DMS153 (cell line): Measurements from ENCODE around the gene SCN4B.
A peak's percentile ranks its signal among the peaks of the same experiment; 100 is the strongest.

ENCODE experiments used
- DNase-seq: peaks from one replicate; lab custom pipeline; 2025; lab: John Stamatoyannopoulos, UW

The SCN4B gene

DNA sequence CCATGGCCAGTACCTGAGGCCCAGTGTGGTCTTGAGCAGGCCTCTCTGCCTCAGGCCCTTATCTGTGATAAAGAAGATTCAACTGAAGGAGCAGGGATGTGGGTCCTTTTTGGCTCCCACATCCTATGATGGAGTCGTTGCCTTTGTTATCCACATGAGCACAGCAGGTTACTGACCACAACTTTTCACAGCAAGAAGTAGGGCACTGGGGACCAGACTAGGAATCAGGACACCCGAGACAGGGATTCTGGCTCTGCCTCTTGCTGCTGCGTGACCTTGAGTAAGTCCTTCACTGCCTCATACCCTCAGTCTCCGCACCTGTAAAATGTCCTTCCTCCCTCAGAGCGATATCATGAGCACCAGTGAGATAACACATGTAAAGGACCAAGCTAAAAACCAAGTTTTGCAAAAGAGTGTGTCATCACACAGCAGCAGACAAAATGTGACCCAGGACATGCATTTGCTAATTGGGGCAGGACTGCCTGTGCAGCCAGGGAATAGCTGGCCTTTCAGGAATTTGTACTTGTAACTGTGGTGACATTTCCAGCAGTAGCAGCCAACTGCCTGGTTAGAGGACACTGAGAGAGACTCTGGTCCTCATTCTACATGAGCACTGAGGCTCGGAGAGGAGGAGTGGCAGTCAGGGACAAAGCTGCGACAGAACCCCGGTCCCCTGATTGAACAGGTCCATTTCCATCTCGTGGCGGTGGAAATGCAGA lies 52.6 kb downstream of the SCN4B start:
- DNase-seq: no peak

GRCh38 chr11:118098996-118099837 lies 53.4 kb downstream of the SCN4B start:
- no peak for DNase-seq

DNA sequence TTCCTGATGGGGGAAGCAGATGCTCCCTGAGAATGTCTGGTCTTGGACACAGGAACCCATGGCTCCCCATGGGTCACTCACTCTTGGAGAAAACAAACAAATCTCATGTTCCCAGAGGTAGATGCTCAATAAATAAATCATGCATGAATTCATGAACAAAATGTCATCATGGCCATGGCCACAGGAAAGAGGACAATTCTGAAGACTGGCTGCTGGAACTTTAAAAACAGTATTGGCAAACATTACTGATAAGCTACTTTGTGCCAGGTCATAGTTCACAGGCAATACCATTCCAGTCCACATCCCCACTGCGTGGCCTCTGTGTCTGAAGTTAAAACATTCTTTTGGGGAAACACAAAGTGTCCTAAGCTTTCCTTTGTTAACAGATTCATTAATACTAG lies 56.7 kb downstream of the SCN4B start:
- DNase-seq: no peak

DNA sequence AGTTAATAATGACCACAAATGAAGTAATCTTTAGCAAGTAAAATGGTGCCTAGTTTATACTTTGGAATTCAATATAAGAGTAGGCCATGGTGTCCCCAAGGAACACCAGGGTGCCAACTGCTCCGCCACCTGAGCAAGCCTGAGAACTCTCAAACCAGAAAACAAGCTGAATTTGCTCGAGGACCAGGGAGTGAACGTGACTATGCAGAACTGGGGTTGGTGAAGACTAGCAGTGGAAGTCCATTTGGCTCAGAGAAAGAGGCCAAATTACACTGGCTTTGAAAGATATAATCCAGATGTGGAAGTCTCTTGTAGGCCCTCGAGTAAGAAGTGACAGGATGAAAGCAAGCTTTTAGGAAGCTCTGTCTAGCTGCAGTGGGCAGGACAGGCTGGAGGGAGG lies 57.1 kb downstream of the SCN4B start:
- no peak for DNase-seq

GRCh38 chr11:118092907-118093571 lies 59.6 kb downstream of the SCN4B start:
- DNase-seq: no peak

DNA sequence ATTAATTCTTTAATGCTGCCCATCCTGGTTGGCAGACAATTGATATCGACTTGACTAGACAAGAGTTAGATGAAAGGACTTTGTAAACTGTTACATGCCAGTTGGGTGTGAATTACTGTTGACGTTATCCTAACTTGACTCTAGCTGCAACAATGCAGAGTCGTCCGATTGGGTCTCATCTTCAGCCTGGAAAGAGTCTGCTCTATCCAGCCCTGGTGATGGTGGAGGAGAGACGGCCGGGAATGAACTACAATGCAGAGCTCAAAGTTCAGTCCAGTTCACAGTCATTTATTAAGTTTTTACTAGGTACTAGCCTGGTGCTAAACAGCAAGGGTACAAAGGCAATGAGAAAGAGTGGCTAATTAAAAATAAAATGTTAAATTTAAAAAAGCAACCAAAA lies 60.9 kb downstream of the SCN4B start:
- no peak for DNase-seq

DNA sequence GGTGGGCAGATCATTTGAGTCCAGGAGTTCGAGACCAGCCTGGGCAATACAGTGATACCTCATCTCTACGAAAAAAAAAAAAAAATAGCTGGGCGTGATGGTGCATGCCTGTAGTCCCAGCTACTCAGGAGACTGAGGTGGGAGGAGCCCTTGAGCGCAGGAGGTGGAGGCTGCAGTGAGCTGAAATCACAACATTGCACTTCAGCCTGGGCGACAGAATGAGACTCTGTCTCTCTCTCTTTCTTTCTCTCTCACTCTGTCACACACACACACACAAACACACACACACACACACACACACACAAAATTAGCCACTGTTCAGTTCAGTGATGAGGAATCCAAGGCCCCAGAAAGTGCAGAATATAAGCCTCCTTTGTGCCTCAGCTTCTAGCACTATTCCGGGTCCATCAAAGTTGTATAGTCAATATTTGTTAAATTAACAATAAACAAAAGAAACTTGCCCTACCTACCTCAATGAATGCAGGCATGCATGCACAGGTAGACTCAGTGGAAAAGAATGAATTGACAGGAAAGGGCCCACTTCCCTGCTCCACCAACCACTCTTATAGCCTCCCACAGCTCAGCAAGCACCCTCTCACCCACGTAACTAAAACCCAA lies 62.0 kb downstream of the SCN4B start:
- DNase-seq: no peak

- DNase-seq: no peak
Observed at GRCh38 chr11:118088531-118088930, 64.1 kb downstream of the SCN4B start.

DNA sequence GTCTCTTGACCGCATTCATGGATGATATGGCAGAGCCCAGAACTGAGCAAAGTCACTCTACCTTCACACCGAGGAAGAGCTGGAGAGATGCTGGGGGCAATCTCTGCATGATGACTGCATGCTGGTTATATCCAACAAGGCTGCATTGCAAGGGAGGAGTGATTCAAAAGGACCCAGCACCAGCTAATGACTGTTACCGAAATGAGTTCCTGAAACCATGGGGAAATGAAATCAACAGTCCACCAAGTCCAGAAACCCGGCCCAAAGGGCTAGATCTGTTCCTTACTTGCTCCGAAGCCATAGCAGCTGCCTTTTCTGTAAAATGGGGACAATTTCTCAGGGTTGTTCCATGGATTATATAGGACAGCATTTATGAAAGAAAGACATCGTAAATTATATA lies 64.7 kb downstream of the SCN4B start:
- no peak for DNase-seq

GRCh38 chr11:118086913-118087768 lies 65.5 kb downstream of the SCN4B start, which contains the start of gene SMIM35:
TSS of gene SMIM35 (minus strand) at chr11:118086963. CDS start at chr11:118086757, 206 bp downstream.
- peak; percentile 79 for DNase-seq

- DNase-seq: no peak
Observed at GRCh38 chr11:118084656-118085055, 68.0 kb downstream of the SCN4B start.

GRCh38 chr11:118084247-118084646 lies 68.4 kb downstream of the SCN4B start:
- DNase-seq: no peak
